SU-DHL-6 (cell line): ENCODE data around the gene PHAX.
A peak's percentile ranks its signal among the peaks of the same experiment; 100 is the strongest.
"Not testable (repeated sequence)": the region's sequence is repeated elsewhere in the genome, so short reads cannot be mapped to it uniquely, and the experiment has no call there.

Experiments used
- H2AFZ ChIP-seq: fragments of 200-600 bp; sonication (generic); 2 replicates; pipeline ENCODE4 v1.6.1; 2014; ENCODE audit warnings: low read depth, mild to moderate bottlenecking, moderate library complexity, mixed read lengths, antibody characterized with exemption, low read length; ENCODE audit not compliant: severe bottlenecking
- H3F3A ChIP-seq: fragments of 200-600 bp; shearing (Covaris generic); 2 replicates; pipeline ENCODE4 v1.6.0; 2016; ENCODE audit warnings: antibody characterized with exemption, mild to moderate bottlenecking; ENCODE audit not compliant: insufficient read depth
- H3K27ac ChIP-seq: fragments of 200-600 bp; sonication (generic); 2 replicates; pipeline ENCODE4 v1.5.1; 2016; ENCODE audit warnings: low read depth, mild to moderate bottlenecking, low read length, moderate library complexity, mixed read lengths
- H3K27me3 ChIP-seq: fragments of 200-600 bp; sonication (generic), shearing (Covaris generic); 2 replicates; pipeline ENCODE4 v1.6.0; 2014; ENCODE audit warnings: mild to moderate bottlenecking, low read length
- H3K36me3 ChIP-seq: fragments of 200-600 bp; sonication (generic); 2 replicates; pipeline ENCODE4 v1.6.1; 2014; ENCODE audit warnings: mild to moderate bottlenecking, low read length, mixed read lengths
- H3K4me2 ChIP-seq: fragments of 300-600, 200-600 bp; shearing (Covaris generic), sonication (generic); 2 replicates; pipeline ENCODE4 v1.6.0; 2014; ENCODE audit warnings: low read length, low read depth, mild to moderate bottlenecking; ENCODE audit not compliant: poor library complexity, severe bottlenecking
- H3K4me3 ChIP-seq: fragments of 200-600 bp; sonication (generic); 2 replicates; pipeline ENCODE4 v1.5.1; 2014; ENCODE audit warnings: antibody characterized with exemption, low read length, mild to moderate bottlenecking, mixed read lengths; ENCODE audit not compliant: insufficient read depth, poor library complexity, severe bottlenecking
- H3K79me2 ChIP-seq: fragments of 200-600 bp; sonication (generic); 2 replicates; pipeline ENCODE4 v1.6.1; 2014; ENCODE audit warnings: mild to moderate bottlenecking, low read length, moderate library complexity; ENCODE audit not compliant: insufficient read depth
- H3K9ac ChIP-seq: fragments of 200-600 bp; sonication (generic); 2 replicates; pipeline ENCODE4 v1.7.0; 2014; ENCODE audit warnings: mild to moderate bottlenecking, low read length
- H3K9me2 ChIP-seq: fragments of 200-600 bp; sonication (generic); replicated peaks from 2 replicates; pipeline ENCODE4 v1.6.1; 2014; ENCODE audit warnings: low read length; ENCODE audit not compliant: insufficient read depth
- H3K9me3 ChIP-seq: fragments of 200-600 bp; sonication (generic); 2 replicates; pipeline ENCODE4 v1.6.1; 2014; ENCODE audit warnings: low read length, mixed read lengths; ENCODE audit not compliant: insufficient read depth
- H4K20me1 ChIP-seq: fragments of 200-600 bp; sonication (generic); 2 replicates; pipeline ENCODE4 v1.6.1; 2014; ENCODE audit warnings: low read depth, mild to moderate bottlenecking, antibody characterized with exemption, low read length, moderate library complexity, mixed read lengths
- CTCF ChIP-seq: fragments of 200-600 bp; sonication (generic); IDR thresholded peaks from one replicate; pipeline ENCODE4 v1.5.1; 2017; ENCODE audit warnings: antibody characterized with exemption, mild to moderate bottlenecking, low read length, moderate library complexity; ENCODE audit not compliant: insufficient read depth, poor library complexity, severe bottlenecking
- EZH2phosphoT487 ChIP-seq: fragments of 200-600 bp; sonication (generic), shearing (Covaris generic); conservative IDR thresholded peaks from 2 replicates; pipeline ENCODE4 v1.6.1; 2018; ENCODE audit warnings: mild to moderate bottlenecking, antibody characterized with exemption, low read length, moderate library complexity, mixed read lengths

Gene PHAX

GRCh38 chr5:126613941-126614592 is 13.3 kb downstream of the PHAX start:
- Histone ChIP-seq H3K4me2 (peak overlapping the region; percentile 45), H3K9ac (peak overlapping the region; percentile 21)

GRCh38 chr5:126615286-126615685 is 14.5 kb downstream of the PHAX start:
- Histone ChIP-seq H3K79me2 (peaks cover 66% of the 10 kb centered on the region), H3K9ac (no peak overlapping the region), H3K27me3 (no peaks in the 10 kb centered on the region), H3K9me2 (no peaks in the 10 kb centered on the region), H3K4me3 (no peak overlapping the region), H4K20me1 (no peaks in the 10 kb centered on the region), H2AFZ (no peak overlapping the region), H3K36me3 (peaks cover 13% of the 10 kb centered on the region; the same call in 1 of the 2 replicates), H3K4me2 (peak overlapping the region; percentile 54), H3K27ac (peak overlapping the region; percentile 83), H3F3A (peaks cover 19% of the 10 kb centered on the region), H3K9me3 (no peaks in the 10 kb centered on the region)
- TF ChIP-seq EZH2phosphoT487 (no peak), CTCF (peak; percentile 75)

More at GRCh38 chr5:126613941-126614592, 13.3 kb downstream of the PHAX start:
- Histone ChIP-seq H3K9me2 (no peaks in the 10 kb centered on the region), H3K27ac (peak overlapping the region; percentile 83), H3K9me3 (no peaks in the 10 kb centered on the region), H3K27me3 (no peaks in the 10 kb centered on the region), H4K20me1 (no peaks in the 10 kb centered on the region), H2AFZ (no peak overlapping the region), H3K4me3 (no peak overlapping the region), H3K79me2 (peaks cover 68% of the 10 kb centered on the region), H3K36me3 (peaks cover 6% of the 10 kb centered on the region; the same call in 1 of the 2 replicates), H3F3A (peaks cover 19% of the 10 kb centered on the region)
- no peak for TF ChIP-seq CTCF
- no peak for TF ChIP-seq EZH2phosphoT487

GRCh38 chr5:126617603-126618002 is 16.9 kb downstream of the PHAX start:
- H3F3A ChIP-seq, result peaks cover 19% of the 10 kb centered on the region
- H3K4me3 ChIP-seq, H2AFZ ChIP-seq, H3K9ac ChIP-seq, H3K27ac ChIP-seq, H3K27me3 ChIP-seq, H4K20me1 ChIP-seq, H3K4me2 ChIP-seq, H3K9me3 ChIP-seq, H3K9me2 ChIP-seq: not testable (repeated sequence)
- peaks cover 48% of the 10 kb centered on the region for H3K79me2 ChIP-seq
- peaks cover 20% of the 10 kb centered on the region; the same call in 1 of the 2 replicates for H3K36me3 ChIP-seq

GRCh38 chr5:126619781-126620180 is 19.0 kb downstream of the PHAX start:
- Histone ChIP-seq H3F3A (peaks cover 6% of the 10 kb centered on the region; the same call in 1 of the 2 replicates), H4K20me1 (no peaks in the 10 kb centered on the region), H3K4me2 (no peak overlapping the region), H3K4me3 (no peak overlapping the region), H2AFZ (no peak overlapping the region), H3K79me2 (peaks cover 39% of the 10 kb centered on the region), H3K9ac (no peak overlapping the region), H3K9me3 (no peaks in the 10 kb centered on the region), H3K27me3 (no peaks in the 10 kb centered on the region), H3K27ac (no peak overlapping the region), H3K9me2 (no peaks in the 10 kb centered on the region), H3K36me3 (peaks cover 27% of the 10 kb centered on the region; the same call in 1 of the 2 replicates)
- TF ChIP-seq CTCF (no peak), EZH2phosphoT487 (no peak)
